GM12878 (cell line): ENCODE data around the gene MARCHF9. TPM values are rescaled to one million over a fixed set of nuclear protein-coding genes. Genes with fewer than 3 reads are reported as not detected.
A peak's percentile ranks its signal among the peaks of the same experiment; 100 is the strongest.

ENCODE experiments used
- CBX5 ChIP-seq: sonication (generic); IDR thresholded peaks from 2 replicates; pipeline ENCODE4 v1.6.1; 2016; ENCODE audit warnings: low read depth, moderate library complexity, mild to moderate bottlenecking, inconsistent platforms
- CTCF ChIP-seq, 3 experiments: IDR thresholded peaks in 2 of 3; conservative IDR thresholded peaks in 1 of 3; 2 replicates each; pipeline ENCODE4 v1.5.1; 2011; ENCODE audit warnings: low read depth in 3 of 3, low read length in 3 of 3, mild to moderate bottlenecking in 3 of 3, control low read depth in 2 of 3, moderate library complexity in 2 of 3, inconsistent platforms in 1 of 3, mixed read lengths in 1 of 3; ENCODE audit not compliant: control insufficient read depth in 2 of 3, insufficient read depth in 1 of 3; ENCODE audit errors: extremely low read depth in 1 of 3
- CUX1 ChIP-seq: IDR thresholded peaks from 2 replicates; pipeline ENCODE4 v1.6.1; 2012; ENCODE audit warnings: improper control_type of control experiment, low read depth, low read length; ENCODE audit not compliant: insufficient replicate concordance
- GABPA ChIP-seq: IDR thresholded peaks from 2 replicates; pipeline ENCODE4 v1.6.1; 2014; ENCODE audit warnings: antibody characterized with exemption, low read depth, mild to moderate bottlenecking, inconsistent platforms
- HDAC2 ChIP-seq: fragments of 200-600 bp; sonication (generic); IDR thresholded peaks from 2 replicates; pipeline ENCODE4 v1.6.1; 2017
- IKZF2 ChIP-seq, 2 experiments: fragments of 450-650 bp; IDR thresholded peaks; 2 replicates each; pipeline ENCODE4 v1.6.1; 2017; ENCODE audit warnings: mild to moderate bottlenecking in 2 of 2, moderate library complexity in 2 of 2
- MLLT1 ChIP-seq: fragments of 450-650 bp; IDR thresholded peaks from 2 replicates; pipeline ENCODE4 v1.6.1; 2016; ENCODE audit warnings: mild to moderate bottlenecking
- NFYA ChIP-seq: IDR thresholded peaks from 2 replicates; pipeline ENCODE4 v1.6.1; 2011; ENCODE audit warnings: low read depth, mild to moderate bottlenecking, low read length, improper control_type of control experiment, borderline replicate concordance
- NR2C1 ChIP-seq: fragments of 450-650 bp; IDR thresholded peaks from 2 replicates; pipeline ENCODE4 v1.6.1; 2017; ENCODE audit warnings: antibody characterized with exemption, mild to moderate bottlenecking, moderate library complexity
- NR2C2 ChIP-seq: IDR thresholded peaks from 2 replicates; pipeline ENCODE4 v1.6.1; 2011; ENCODE audit warnings: borderline replicate concordance, low read depth; ENCODE audit not compliant: control insufficient read depth, insufficient read length
- PAX5 ChIP-seq: IDR thresholded peaks from 2 replicates; pipeline ENCODE4 v1.6.1; 2011; ENCODE audit warnings: low read depth, low read length, borderline replicate concordance
- RELB ChIP-seq: fragments of 450-650 bp; IDR thresholded peaks from 2 replicates; pipeline ENCODE4 v1.6.1; 2017; ENCODE audit warnings: low read depth, mild to moderate bottlenecking, moderate library complexity
- SIN3A ChIP-seq: IDR thresholded peaks from 2 replicates; pipeline ENCODE4 v1.6.1; 2012; ENCODE audit warnings: low read depth, low read length, improper control_type of control experiment
- SMARCA5 ChIP-seq: fragments of 450-650 bp; IDR thresholded peaks from 2 replicates; pipeline ENCODE4 v1.6.1; 2017; ENCODE audit warnings: mild to moderate bottlenecking
- TCF3 ChIP-seq: IDR thresholded peaks from 2 replicates; pipeline ENCODE4 v1.6.1; 2012; ENCODE audit warnings: low read depth, mild to moderate bottlenecking, low read length, borderline replicate concordance; ENCODE audit not compliant: insufficient read depth
- TCF7 ChIP-seq: IDR thresholded peaks from 2 replicates; pipeline ENCODE4 v1.6.1; 2014; ENCODE audit warnings: antibody characterized with exemption, borderline replicate concordance
- ZBTB33 ChIP-seq: fragments of 450-650 bp; IDR thresholded peaks from 2 replicates; pipeline ENCODE4 v1.6.1; 2017; ENCODE audit warnings: mild to moderate bottlenecking
- ZNF24 ChIP-seq: fragments of 450-650 bp; IDR thresholded peaks from 2 replicates; pipeline ENCODE4 v1.6.1; 2017; ENCODE audit warnings: antibody characterized with exemption, mild to moderate bottlenecking
- polyA plus RNA-seq, 11 experiments: library from polyadenylated mRNA; depleted of rRNA in 4 of 11; unstranded in 6 of 11; stranded (reverse) in 5 of 11; fragments of >200 nt; fragmentation: Nextera tagmentation in 4 of 11; fragmentation: Illumina TruSeq in 1 of 11; extraction: Ambion mirVana in 4 of 11; extraction: Trizol in 1 of 11; gene quantifications; 1 replicate in 1 of 11; 2 replicates in 10 of 11; pipeline versions ENCODE4 v1.2.1 to v1.2.3, GENCODE V29; 2011 to 2016; ENCODE audit warnings: inconsistent platforms in 2 of 11, missing spikeins in 2 of 11, low read depth in 1 of 11
- total RNA-seq, 4 experiments: library from RNA; depleted of rRNA in 3 of 4; stranded (reverse); fragments of >200 nt in 3 of 4; fragmentation: Illumina TruSeq in 1 of 4; extraction: Trizol in 1 of 4; gene quantifications; 2 replicates each; pipeline versions ENCODE4 v1.2.1 to v1.2.3, GENCODE V29; 2013 to 2021

The MARCHF9 gene
- total and polyA plus RNA-seq, 10 of the 15 experiments (the other 5 are each of a cell fraction or from before 2014, with no cell fraction given): 2.4 to 29.3 (median 13.0) TPM

GRCh38 chr12:57744194-57744776 lies 10.6 kb upstream of the MARCHF9 start (continued):
- no peak for TF ChIP-seq MLLT1
- no peak for TF ChIP-seq NR2C1
- TF ChIP-seq NFYA: no peak
- no peak for TF ChIP-seq SIN3A
- TF ChIP-seq RELB: no peak
- TF ChIP-seq ZNF24: no peak
- TF ChIP-seq IKZF2 (IDR thresholded peaks at IDR 0.05): peak; percentile 12 to 14; a peak in 2 of 4 replicates
- peak; percentile 73; the same call in 1 of the 2 replicates for TF ChIP-seq SMARCA5
- no peak for TF ChIP-seq CTCF (IDR thresholded peaks at IDR 0.05 in 2 of 3, conservative IDR thresholded peaks at IDR 0.05 in 1 of 3; ENCODE audit: control insufficient read depth in 2 of 3, extremely low read depth in 1 of 3, insufficient read depth in 1 of 3, low read depth in 3 of 3, low read length in 3 of 3)
- TF ChIP-seq CBX5: no peak
- TF ChIP-seq HDAC2: no peak
- TF ChIP-seq TCF3: no peak
- no peak for TF ChIP-seq GABPA
- no peak for TF ChIP-seq NR2C2
- TF ChIP-seq PAX5: peak; percentile 59; the same call in 1 of the 2 replicates
- TF ChIP-seq TCF7: no peak
- no peak for TF ChIP-seq ZBTB33
- no peak for TF ChIP-seq CUX1
